Breast epithelium (tissue), 4 donors: ENCODE results near the gene XPO5. TPM values are rescaled to one million over a fixed set of nuclear protein-coding genes. Genes with fewer than 3 reads are reported as not detected.
"Not testable (repeated sequence)": the region's sequence is repeated elsewhere in the genome, so short reads cannot be mapped to it uniquely, and the experiment has no call there.

Source experiments
- DNase-seq, 2 donors: peaks; one replicate each; pipeline ENCODE4 v3.0.0-alpha.2; 2019; ENCODE audit warnings: low spot score in 2 of 2
- H3K27ac ChIP-seq, 2 donors: fragments of 200-600 bp; sonication (generic) in 1 of 2; one replicate each; pipeline ENCODE4 v1.5.1; 2016 to 2019; ENCODE audit warnings: mild to moderate bottlenecking in 1 of 2
- H3K27me3 ChIP-seq, 2 donors: fragments of 200-600 bp; sonication (generic) in 1 of 2; one replicate each; pipeline versions ENCODE4 v1.5.1 to v1.6.0; 2017 to 2019; ENCODE audit warnings: control low read depth in 1 of 2, mild to moderate bottlenecking in 1 of 2
- H3K36me3 ChIP-seq: fragments of 200-600 bp; one replicate; pipeline ENCODE4 v1.5.1; 2019
- H3K4me1 ChIP-seq, 2 donors: fragments of 200-600 bp; sonication (generic); one replicate each; pipeline ENCODE4 v1.5.1; 2016 to 2019; ENCODE audit warnings: control low read depth in 1 of 2
- H3K4me3 ChIP-seq, 3 donors: fragments of 200-600 bp; sonication (generic); 1 replicate in 2 of 3; 2 replicates in 1 of 3; pipeline ENCODE4 v1.5.1; 2016 to 2019; ENCODE audit warnings: mild to moderate bottlenecking in 3 of 3, moderate library complexity in 2 of 3
- H3K9me3 ChIP-seq, 2 donors: fragments of 200-600 bp; sonication (generic) in 1 of 2; one replicate each; pipeline ENCODE4 v1.5.1; 2016 to 2019; ENCODE audit warnings: control low read depth in 1 of 2
- CTCF ChIP-seq, 3 donors: fragments of 450-650 bp; IDR thresholded peaks; one replicate each; pipeline ENCODE4 v1.5.1; 2016 to 2017; ENCODE audit warnings: antibody characterized with exemption in 3 of 3, mild to moderate bottlenecking in 3 of 3, moderate library complexity in 3 of 3
- POLR2A ChIP-seq: fragments of 450-650 bp; IDR thresholded peaks from one replicate; pipeline ENCODE4 v1.6.1; 2016; ENCODE audit warnings: antibody characterized with exemption, mild to moderate bottlenecking, moderate library complexity
- POLR2AphosphoS5 ChIP-seq, 3 donors: sonication (generic); formaldehyde crosslinking; IDR thresholded peaks; one replicate each; pipeline ENCODE4 v1.6.1; 2017; ENCODE audit warnings: antibody characterized with exemption in 3 of 3
- intact Hi-C: fragments of 100-400 bp; cut with DNase I; formaldehyde crosslinking; loops from one replicate; pipeline ENCODE4 v1.15.1; 2023; ENCODE audit warnings: low total_unique reads
- total RNA-seq, 3 donors: library from RNA; depleted of rRNA; stranded (reverse); fragments of >200 nt; gene quantifications; one replicate each; pipeline ENCODE4 v1.1.0, GENCODE V29; 2016

XPO5 gene
- total RNA-seq, 3 donors from 2014 or later, result 16.5 to 28.8 (median 27.2) TPM

- Histone ChIP-seq H3K4me1 (no peaks in the 10 kb centered on the region), H3K27me3 (no peaks in the 10 kb centered on the region), H3K36me3 (no peaks in the 10 kb centered on the region), H3K27ac (no peak overlapping the region), H3K4me3 (no peak overlapping the region), H3K9me3 (no peaks in the 10 kb centered on the region)
- intact Hi-C loops, result no loop called here
- DNase-seq, result no peak
- TF ChIP-seq POLR2AphosphoS5 (IDR thresholded peaks at IDR 0.05) (no peak), CTCF (IDR thresholded peaks at IDR 0.05) (no peak), POLR2A (no peak)
Observed at GRCh38 chr6:43541774-43542471, 33.9 kb downstream of the XPO5 start.

GRCh38 chr6:43540507-43540906 lies 35.3 kb downstream of the XPO5 start:
- Histone ChIP-seq H3K4me1 (no peaks in the 10 kb centered on the region), H3K9me3 (no peaks in the 10 kb centered on the region), H3K4me3 (no peak overlapping the region), H3K27me3 (no peaks in the 10 kb centered on the region), H3K36me3 (no peaks in the 10 kb centered on the region), H3K27ac (no peak overlapping the region)
- DNase-seq, result no peak
- no peak for TF ChIP-seq POLR2AphosphoS5 (IDR thresholded peaks at IDR 0.05)
- no peak for TF ChIP-seq POLR2A
- no peak for TF ChIP-seq CTCF (IDR thresholded peaks at IDR 0.05)
- intact Hi-C loops, result no loop called here

- H3K36me3 ChIP-seq, DNase-seq, intact Hi-C loops: not testable (repeated sequence)
Observed at GRCh38 chr6:43539409-43539808, 36.4 kb downstream of the XPO5 start.

GRCh38 chr6:43538986-43539385 lies 36.9 kb downstream of the XPO5 start:
- H3K36me3 ChIP-seq, intact Hi-C loops, H3K27me3 ChIP-seq, H3K9me3 ChIP-seq, H3K4me3 ChIP-seq, H3K27ac ChIP-seq, H3K4me1 ChIP-seq, DNase-seq: not testable (repeated sequence)

More at GRCh38 chr6:43539409-43539808, 36.4 kb downstream of the XPO5 start:
- H3K9me3 ChIP-seq, H3K27ac ChIP-seq, H3K27me3 ChIP-seq, H3K4me1 ChIP-seq, H3K4me3 ChIP-seq: not testable (repeated sequence)

GRCh38 chr6:43532201-43532600 lies 43.6 kb downstream of the XPO5 start:
- Histone ChIP-seq H3K4me1 (no peaks in the 10 kb centered on the region), H3K27me3 (no peaks in the 10 kb centered on the region), H3K36me3 (no peaks in the 10 kb centered on the region), H3K4me3 (no peak overlapping the region), H3K27ac (no peak overlapping the region), H3K9me3 (no peaks in the 10 kb centered on the region)
- intact Hi-C loops, result no loop called here
- TF ChIP-seq POLR2AphosphoS5 (IDR thresholded peaks at IDR 0.05) (no peak), POLR2A (no peak), CTCF (IDR thresholded peaks at IDR 0.05) (no peak)
- DNase-seq, result no peak

GRCh38 chr6:43524483-43524961 lies 51.3 kb downstream of the XPO5 start:
- H3K27me3 ChIP-seq, result no peaks in the 10 kb centered on the region
- no peaks in the 10 kb centered on the region for H3K4me1 ChIP-seq
- peaks cover 13% of the 10 kb centered on the region for H3K36me3 ChIP-seq
- no peak overlapping the region for H3K4me3 ChIP-seq
- TF ChIP-seq CTCF (IDR thresholded peaks at IDR 0.05) (no peak), POLR2A (no peak), POLR2AphosphoS5 (IDR thresholded peaks at IDR 0.05) (no peak)
- H3K27ac ChIP-seq, result no peak overlapping the region
- DNase-seq, result no peak
- intact Hi-C loops, result no loop called here
- H3K9me3 ChIP-seq, result no peaks in the 10 kb centered on the region
